MM.1S (cell line): ENCODE results near the gene KCNMA1.

Experiments
- EZH2phosphoT487 ChIP-seq: fragments of 300-600 bp; sonication (generic); IDR thresholded peaks from 2 replicates; pipeline ENCODE4 v1.6.1; 2018; ENCODE audit warnings: antibody characterized with exemption, low read length
- TF ChIP-seq, protein P1 (sequence below): fragments of 300-600 bp; sonication (generic); IDR thresholded peaks from 2 replicates; pipeline ENCODE4 v1.5.1; 2016; ENCODE audit warnings: antibody characterized with exemption, low read length, mixed read lengths

DNA sequence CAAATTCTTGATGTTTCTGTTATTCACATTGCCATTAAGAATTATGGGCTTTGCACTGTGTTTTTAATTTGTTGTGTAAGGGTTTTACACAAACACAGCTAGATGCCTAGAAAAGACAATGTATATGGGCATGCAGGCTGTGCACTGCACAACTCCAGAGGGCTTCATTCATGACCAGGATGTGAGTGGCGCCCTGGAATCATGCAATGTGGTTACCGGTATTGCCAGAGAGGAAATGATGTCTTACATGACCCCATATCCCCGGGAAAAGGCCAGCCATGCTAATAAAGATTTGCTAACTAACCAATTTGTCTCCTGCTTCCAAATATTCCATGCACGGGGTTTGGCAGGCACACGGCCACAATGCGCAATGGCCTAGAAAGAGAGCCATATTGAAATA, 16.9 kb downstream of the KCNMA1 start:
- TF ChIP-seq, protein P1, sequence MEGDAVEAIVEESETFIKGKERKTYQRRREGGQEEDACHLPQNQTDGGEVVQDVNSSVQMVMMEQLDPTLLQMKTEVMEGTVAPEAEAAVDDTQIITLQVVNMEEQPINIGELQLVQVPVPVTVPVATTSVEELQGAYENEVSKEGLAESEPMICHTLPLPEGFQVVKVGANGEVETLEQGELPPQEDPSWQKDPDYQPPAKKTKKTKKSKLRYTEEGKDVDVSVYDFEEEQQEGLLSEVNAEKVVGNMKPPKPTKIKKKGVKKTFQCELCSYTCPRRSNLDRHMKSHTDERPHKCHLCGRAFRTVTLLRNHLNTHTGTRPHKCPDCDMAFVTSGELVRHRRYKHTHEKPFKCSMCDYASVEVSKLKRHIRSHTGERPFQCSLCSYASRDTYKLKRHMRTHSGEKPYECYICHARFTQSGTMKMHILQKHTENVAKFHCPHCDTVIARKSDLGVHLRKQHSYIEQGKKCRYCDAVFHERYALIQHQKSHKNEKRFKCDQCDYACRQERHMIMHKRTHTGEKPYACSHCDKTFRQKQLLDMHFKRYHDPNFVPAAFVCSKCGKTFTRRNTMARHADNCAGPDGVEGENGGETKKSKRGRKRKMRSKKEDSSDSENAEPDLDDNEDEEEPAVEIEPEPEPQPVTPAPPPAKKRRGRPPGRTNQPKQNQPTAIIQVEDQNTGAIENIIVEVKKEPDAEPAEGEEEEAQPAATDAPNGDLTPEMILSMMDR = no peak
- no peak for TF ChIP-seq EZH2phosphoT487
